SK-N-SH (cell line): ENCODE results near the gene HGS. TPM values are rescaled to one million over a fixed set of nuclear protein-coding genes. Genes with fewer than 3 reads are reported as not detected.

Source experiments
- CTCF ChIA-PET: fragments of 300-600, 350-600 bp; formaldehyde crosslinking; extraction: SDS; loops from one replicate; lab custom pipeline; 2021; lab: Yijun Ruan, JAX
- POLR2A ChIA-PET: fragments of 350-600 bp; sonication (Branson Sonifier 250); formaldehyde crosslinking; extraction: SDS; loops from one replicate; lab custom pipeline; 2020; ENCODE audit warnings: antibody characterized with exemption, inconsistent platforms; lab: Yijun Ruan, JAX
- DNase-seq: peaks from one replicate; pipeline ENCODE4 v3.0.0; 2012
- H2AFZ ChIP-seq: fragments of 200-600 bp; sonication (generic); 2 replicates; pipeline ENCODE4 v1.8.1; 2016; ENCODE audit warnings: antibody characterized with exemption, mild to moderate bottlenecking, low read depth
- H3F3A ChIP-seq: fragments of 200-600 bp; sonication (generic); replicated peaks from 2 replicates; pipeline ENCODE3; 2016; ENCODE audit warnings: antibody characterized with exemption, mild to moderate bottlenecking; ENCODE audit not compliant: insufficient read depth
- H3K27ac ChIP-seq, 2 experiments: fragments of 200-500 bp in 1 of 2; fragments of 200-600 bp in 1 of 2; sonication (Bioruptor generic) in 1 of 2; sonication (generic), shearing (Covaris generic) in 1 of 2; 2 replicates each; pipeline versions ENCODE4 v1.5.1 to v1.6.1; 2014 to 2016; ENCODE audit warnings: low read depth in 2 of 2, inconsistent platforms in 1 of 2, low read length in 1 of 2, mild to moderate bottlenecking in 1 of 2, mixed read lengths in 1 of 2
- H3K27me3 ChIP-seq: fragments of 200-600 bp; sonication (generic), shearing (Covaris generic); 2 replicates; pipeline ENCODE4 v1.6.1; 2016; ENCODE audit warnings: mixed run types; ENCODE audit not compliant: insufficient read depth
- H3K36me3 ChIP-seq, 2 experiments: fragments of 200-500 bp in 1 of 2; fragments of 200-600 bp in 1 of 2; sonication (Bioruptor generic) in 1 of 2; sonication (generic) in 1 of 2; replicated peaks in 1 of 2; 2 replicates each; pipeline versions ENCODE3 to v1.5.1; 2014 to 2016; ENCODE audit warnings: low read length in 1 of 2, mild to moderate bottlenecking in 1 of 2; ENCODE audit not compliant: insufficient read depth in 2 of 2, control insufficient read depth in 1 of 2
- H3K4me1 ChIP-seq, 2 experiments: fragments of 200-500 bp in 1 of 2; fragments of 200-600 bp in 1 of 2; sonication (Bioruptor generic) in 1 of 2; sonication (generic), shearing (Covaris generic) in 1 of 2; 2 replicates each; pipeline versions ENCODE4 v1.5.1 to v1.6.1; 2014 to 2016; ENCODE audit warnings: low read depth in 1 of 2, low read length in 1 of 2, mixed run types in 1 of 2; ENCODE audit not compliant: insufficient read depth in 2 of 2, control insufficient read depth in 1 of 2
- H3K4me2 ChIP-seq: fragments of 200-600 bp; sonication (generic), shearing (Covaris generic); 2 replicates; pipeline ENCODE4 v1.6.1; 2017; ENCODE audit warnings: mixed run types
- H3K4me3 ChIP-seq, 2 experiments: fragments of 200-500 bp in 1 of 2; fragments of 200-600 bp in 1 of 2; sonication (Bioruptor generic) in 1 of 2; sonication (generic), shearing (Covaris generic) in 1 of 2; 2 replicates each; pipeline versions ENCODE4 v1.5.1 to v1.8.1; 2014 to 2016; ENCODE audit warnings: low read depth in 2 of 2, inconsistent platforms in 1 of 2, low read length in 1 of 2, mild to moderate bottlenecking in 1 of 2, mixed read lengths in 1 of 2, moderate library complexity in 1 of 2
- H3K79me2 ChIP-seq: fragments of 200-600 bp; sonication (generic); 2 replicates; pipeline ENCODE4 v1.8.1; 2017; ENCODE audit warnings: mild to moderate bottlenecking; ENCODE audit not compliant: insufficient read depth
- H3K9ac ChIP-seq: fragments of 200-600 bp; sonication (generic); 2 replicates; pipeline ENCODE4 v1.6.1; 2017; ENCODE audit warnings: mixed run types
- H3K9me2 ChIP-seq: fragments of 200-600 bp; sonication (generic); 2 replicates; pipeline ENCODE4 v1.6.1; 2017; ENCODE audit warnings: mixed run types
- H3K9me3 ChIP-seq: fragments of 200-600 bp; sonication (generic); 2 replicates; pipeline ENCODE4 v1.6.1; 2017; ENCODE audit warnings: mixed run types, mild to moderate bottlenecking, moderate library complexity
- H4K20me1 ChIP-seq: fragments of 200-600 bp; sonication (generic); 2 replicates; pipeline ENCODE4 v1.6.1; 2017; ENCODE audit warnings: mild to moderate bottlenecking, mixed run types; ENCODE audit not compliant: insufficient read depth
- CTCF ChIP-seq: fragments of 200-600 bp; sonication (generic); IDR thresholded peaks from 2 replicates; pipeline ENCODE4 v1.6.1; 2017; ENCODE audit warnings: antibody characterized with exemption, mild to moderate bottlenecking, moderate library complexity
- FOSL2 ChIP-seq: IDR thresholded peaks from 2 replicates; pipeline ENCODE4 v1.4.0; 2012; ENCODE audit warnings: low read depth, mild to moderate bottlenecking, moderate library complexity, borderline replicate concordance
- GATA2 ChIP-seq: sonication (generic); formaldehyde crosslinking; IDR thresholded peaks from 2 replicates; pipeline ENCODE4 v1.5.0; 2020; ENCODE audit warnings: mild to moderate bottlenecking, missing genetic modification reagents
- MEF2A ChIP-seq: IDR thresholded peaks from 2 replicates; pipeline ENCODE4 v1.4.0; 2012; ENCODE audit warnings: low read depth, borderline replicate concordance
- MXI1 ChIP-seq: IDR thresholded peaks from 2 replicates; pipeline ENCODE4 v1.6.1; 2012; ENCODE audit warnings: mild to moderate bottlenecking, low read depth, low read length, improper control_type of control experiment
- NFIC ChIP-seq: IDR thresholded peaks from 2 replicates; pipeline ENCODE4 v1.4.0; 2012; ENCODE audit warnings: borderline replicate concordance
- POLR2AphosphoS5 ChIP-seq: IDR thresholded peaks from 2 replicates; pipeline ENCODE4 v1.6.1; 2012; ENCODE audit warnings: low read depth, low read length
- RFX5 ChIP-seq: IDR thresholded peaks from 2 replicates; pipeline ENCODE4 v1.6.1; 2012; ENCODE audit warnings: mild to moderate bottlenecking, improper control_type of control experiment, low read length
- SIN3A ChIP-seq: IDR thresholded peaks from 2 replicates; pipeline ENCODE4 v1.6.1; 2012; ENCODE audit warnings: low read depth, mild to moderate bottlenecking, low read length, moderate library complexity, borderline replicate concordance
- SMC3 ChIP-seq: IDR thresholded peaks from 2 replicates; pipeline ENCODE4 v1.6.1; 2012; ENCODE audit warnings: low read depth, low read length, improper control_type of control experiment
- TAF1 ChIP-seq: IDR thresholded peaks from 2 replicates; pipeline ENCODE4 v1.6.1; 2012; ENCODE audit warnings: low read depth, mild to moderate bottlenecking, low read length, moderate library complexity, borderline replicate concordance
- TCF12 ChIP-seq: IDR thresholded peaks from 2 replicates; pipeline ENCODE4 v1.4.0; 2012
- USF1 ChIP-seq: IDR thresholded peaks from 2 replicates; pipeline ENCODE4 v1.4.0; 2012; ENCODE audit warnings: low read depth, borderline replicate concordance
- USF2 ChIP-seq: fragments of 150-350 bp; IDR thresholded peaks from 2 replicates; pipeline ENCODE4 v1.6.1; 2017; ENCODE audit warnings: antibody characterized with exemption, low read length, low read depth, borderline replicate concordance
- YY1 ChIP-seq: IDR thresholded peaks from 2 replicates; pipeline ENCODE4 v1.4.0; 2012; ENCODE audit warnings: low read depth, mild to moderate bottlenecking
- ZBTB33 ChIP-seq: IDR thresholded peaks from 2 replicates; pipeline ENCODE4 v1.4.0; 2012; ENCODE audit warnings: low read depth, borderline replicate concordance
- WGBS: methylation state at CpG from one replicate; pipeline ENCODE4 v1.1.6; 2017; ENCODE audit warnings: low lambda C conversion rate; 5-methylcytosine and 5-hydroxymethylcytosine counted together
- polyA plus RNA-seq, 3 experiments: library from polyadenylated mRNA; depleted of rRNA; stranded (reverse); fragments of >200 nt; gene quantifications; 2 replicates each; pipeline ENCODE4 v1.2.3, GENCODE V29; 2012

HGS gene
- polyA plus RNA-seq, 1 of the 3 experiments (the other 2 are of a cell fraction): 192 TPM

- peaks cover 12% of the 10 kb centered on the region for H4K20me1 ChIP-seq
- H3K4me1 ChIP-seq: peaks cover 17 to 31% of the 10 kb centered on the region in 2 experiments
- H3K9ac ChIP-seq: no peak overlapping the region
- H3K27ac ChIP-seq: no peak overlapping the region
- DNase-seq: no peak
- H3K9me2 ChIP-seq: no peaks in the 10 kb centered on the region
- H2AFZ ChIP-seq: no peak overlapping the region
- no peaks in the 10 kb centered on the region for H3K27me3 ChIP-seq
- peaks cover 52% of the 10 kb centered on the region for H3K79me2 ChIP-seq
- ChIA-PET CTCF (interaction anchor here (0.8 to 1.5 kb wide), 4 partner anchors 15 to 100 kb away, joined by 3 to 6 read pairs (median 5); partner anchors contain the start of genes ARL16 and HGS), POLR2A (interaction anchor here (1.6 kb wide), 1 partner anchor 23 kb away, joined by 6 read pairs; the partner anchor contains the start of genes ARL16 and HGS)
- H3K4me2 ChIP-seq: no peak overlapping the region
- 95% methylated on average over 11 of the region's 17 CpGs for WGBS
- no peaks in the 10 kb centered on the region for H3K9me3 ChIP-seq
- no peak overlapping the region for H3K4me3 ChIP-seq
- H3K36me3 ChIP-seq: peaks cover 42 to 43% of the 10 kb centered on the region in 2 experiments
- TF ChIP-seq GATA2 (CRISPR knock-in tag) (no peak), ZBTB33 (no peak), YY1 (no peak), POLR2AphosphoS5 (no peak), FOSL2 (no peak), TAF1 (no peak), NFIC (no peak), TCF12 (no peak), USF2 (no peak), MEF2A (no peak), SMC3 (no peak), RFX5 (no peak), CTCF (no peak), SIN3A (no peak), USF1 (no peak), MXI1 (no peak)
- H3F3A ChIP-seq: peaks cover 60% of the 10 kb centered on the region
These were observed 22.4 kb downstream of the HGS start for GRCh38 chr17:81706232-81706611.
